K562 (cell line): Measurements from ENCODE around the gene GRM5. TPM values are rescaled to one million over a fixed set of nuclear protein-coding genes. Genes with fewer than 3 reads are reported as not detected.

Source experiments
- ATAC-seq: fragments of 200-7000 bp; cut with Tn5 transposase; 3 replicates; pipeline ENCODE4 v1.9.1; 2020; ENCODE audit warnings: moderate library complexity
- BruUV-seq: library from RNA; stranded (reverse); fragments of 400-500 nt; replicated peaks from 2 replicates; lab custom pipeline; 2021; lab: Mats Ljungman, UMichigan
- CTCF ChIA-PET: fragments of 300-600 bp; formaldehyde crosslinking; extraction: SDS; loops from one replicate; lab custom pipeline; 2021; ENCODE audit warnings: low intra/inter-chr PET ratio; lab: Yijun Ruan, JAX
- POLR2A ChIA-PET: fragments of 300-600, 350-650 bp; sonication (Branson Sonifier 250); formaldehyde crosslinking; extraction: SDS; loops from one replicate; lab custom pipeline; 2021; ENCODE audit warnings: antibody characterized with exemption, inconsistent platforms; lab: Yijun Ruan, JAX
- DNase-seq, 4 experiments: peaks; one replicate each; pipeline versions ENCODE4 v3.0.0 to v3.0.0-alpha.2; 2011 to 2018; ENCODE audit warnings: low spot score in 3 of 4, mixed read lengths in 3 of 4; ENCODE audit errors: extremely low read depth in 1 of 4
- FAIRE-seq: peaks from 2 replicates; lab custom pipeline; 2011; peaks lifted over from hg19 to GRCh38; lab: Jason Lieb, UNC
- H2AFZ ChIP-seq: 2 replicates; pipeline ENCODE4 v1.6.0; 2011; ENCODE audit warnings: low read depth, low read length, control low read depth, inconsistent platforms
- H3K27ac ChIP-seq: fragments of 200-600 bp; 3 replicates; pipeline ENCODE4 v1.8.0; 2011; ENCODE audit warnings: low read depth, mild to moderate bottlenecking, control low read depth, inconsistent platforms, low read length, moderate library complexity, mixed read lengths; ENCODE audit errors: extremely low read depth
- H3K27me3 ChIP-seq, 2 experiments: fragments of 300-600 bp in 1 of 2; 2 replicates in 1 of 2; 3 replicates in 1 of 2; pipeline versions ENCODE4 v1.6.0 to v1.8.0; 2011; ENCODE audit warnings: inconsistent platforms in 2 of 2, low read length in 2 of 2, mild to moderate bottlenecking in 1 of 2, mixed read lengths in 1 of 2, moderate library complexity in 1 of 2; ENCODE audit not compliant: control insufficient read depth in 2 of 2, insufficient read depth in 2 of 2
- H3K36me3 ChIP-seq: fragments of 300-600 bp; 3 replicates; pipeline ENCODE4 v1.8.0; 2011; ENCODE audit warnings: mild to moderate bottlenecking, low read length, inconsistent platforms; ENCODE audit not compliant: control insufficient read depth, insufficient read depth
- H3K4me1 ChIP-seq, 2 experiments: fragments of 200-600 bp in 1 of 2; replicated peaks in 1 of 2; 2 replicates in 1 of 2; 3 replicates in 1 of 2; pipeline versions ENCODE4 v1.5.1 to v1.8.0; 2011; ENCODE audit warnings: inconsistent platforms in 2 of 2, low read length in 2 of 2, mild to moderate bottlenecking in 1 of 2, mixed read lengths in 1 of 2, moderate library complexity in 1 of 2; ENCODE audit not compliant: control insufficient read depth in 2 of 2, insufficient read depth in 2 of 2
- H3K4me2 ChIP-seq: 2 replicates; pipeline ENCODE4 v1.6.1; 2011; ENCODE audit warnings: low read length, control low read depth, inconsistent platforms, mixed read lengths; ENCODE audit not compliant: insufficient read depth
- H3K4me3 ChIP-seq: fragments of 200-600 bp; sonication (generic), shearing (Covaris generic); 2 replicates; pipeline ENCODE4 v1.5.1; 2016; ENCODE audit warnings: control low read depth, inconsistent platforms
- H3K79me2 ChIP-seq: fragments of 200-600 bp; 3 replicates; pipeline ENCODE4 v1.8.0; 2011; ENCODE audit warnings: low read length, inconsistent platforms; ENCODE audit not compliant: control insufficient read depth, insufficient read depth
- H3K9ac ChIP-seq, 2 experiments: 2 replicates each; pipeline versions ENCODE4 v1.6.0 to v1.6.1; 2011; ENCODE audit warnings: low read depth in 2 of 2, low read length in 2 of 2, control low read depth in 1 of 2, inconsistent platforms in 1 of 2, mild to moderate bottlenecking in 1 of 2, mixed read lengths in 1 of 2; ENCODE audit not compliant: insufficient read depth in 1 of 2
- H3K9me1 ChIP-seq: one replicate; pipeline ENCODE4 v1.6.0; 2011; ENCODE audit warnings: inconsistent platforms, mild to moderate bottlenecking, low read length, moderate library complexity; ENCODE audit not compliant: control insufficient read depth, insufficient read depth
- H3K9me3 ChIP-seq: replicated peaks from 2 replicates; pipeline ENCODE4 v1.5.1; 2011; ENCODE audit warnings: low read depth, low read length, inconsistent platforms; ENCODE audit not compliant: control insufficient read depth, insufficient read depth
- H4K20me1 ChIP-seq: replicated peaks from 2 replicates; pipeline ENCODE4 v1.6.1; 2011; ENCODE audit warnings: low read length, inconsistent platforms, mixed read lengths; ENCODE audit not compliant: control insufficient read depth, insufficient read depth
- RBM39 ChIP-seq: fragments of 200-400 bp; formaldehyde crosslinking; optimal IDR thresholded peaks from 2 replicates; pipeline ENCODE3; 2018; ENCODE audit warnings: low read depth, low read length
- STAG1 ChIP-seq: sonication (generic); formaldehyde crosslinking; IDR thresholded peaks from 2 replicates; pipeline ENCODE4 v1.5.0; 2020; ENCODE audit warnings: missing genetic modification reagents, borderline replicate concordance
- YY1 ChIP-seq, 3 experiments: IDR thresholded peaks; 2 replicates each; pipeline ENCODE4 v1.6.1; 2011; ENCODE audit warnings: low read length in 2 of 3, mild to moderate bottlenecking in 2 of 3, moderate library complexity in 2 of 3, borderline replicate concordance in 1 of 3, control low read depth in 1 of 3, low read depth in 1 of 3; ENCODE audit not compliant: insufficient read depth in 3 of 3, insufficient replicate concordance in 2 of 3, control insufficient read depth in 1 of 3, insufficient read length in 1 of 3; ENCODE audit errors: extremely low read depth in 1 of 3
- ZBTB1 ChIP-seq: sonication (generic); formaldehyde crosslinking; IDR thresholded peaks from 2 replicates; pipeline ENCODE4 v1.8.1; 2023; ENCODE audit warnings: missing genetic modification reagents, low read depth, mild to moderate bottlenecking, borderline replicate concordance
- WGBS: fragments of 100-300 bp; shearing (Covaris generic); methylation state at CpG from one replicate; pipeline ENCODE4 v1.1.6; 2016; ENCODE audit warnings: low coverage, mixed read lengths; ENCODE audit not compliant: insufficient coverage; ENCODE audit errors: missing lambda C conversion rate; 5-methylcytosine and 5-hydroxymethylcytosine counted together
- in situ Hi-C: fragments of 300-500 bp; cut with MboI; formaldehyde crosslinking; loops from 4 replicates; pipeline ENCODE4 v1.15.0; 2018; ENCODE audit warnings: inconsistent platforms, mixed read lengths
- intact Hi-C: fragments of 100-400 bp; cut with micrococcal nuclease; formaldehyde crosslinking; loops from 2 replicates; pipeline ENCODE4 v1.14.2; 2022
- polyA plus RNA-seq, 8 experiments: library from polyadenylated mRNA; depleted of rRNA in 4 of 8; stranded (reverse) in 5 of 8; unstranded in 3 of 8; fragments of >200 nt; fragmentation: Nextera tagmentation in 2 of 8; fragmentation: Illumina TruSeq in 1 of 8; extraction: Ambion mirVana in 2 of 8; extraction: Trizol in 1 of 8; gene quantifications; 2 replicates each; pipeline versions ENCODE4 v1.2.1 to v1.2.3, GENCODE V29; 2011 to 2014; ENCODE audit warnings: inconsistent platforms in 1 of 8, missing spikeins in 1 of 8
- total RNA-seq, 7 experiments: library from RNA; depleted of rRNA in 6 of 7; stranded (reverse); fragments of >200 nt in 6 of 7; fragmentation: Illumina TruSeq in 2 of 7; extraction: Trizol in 2 of 7; gene quantifications; 2 replicates each; pipeline versions ENCODE4 v1.2.1 to v1.2.3, GENCODE V29; 2011 to 2021; ENCODE audit warnings: low replicate concordance in 1 of 7

Gene GRM5
- total and polyA plus RNA-seq, 9 of the 15 experiments (the other 6 are each of a cell fraction or from before 2014, with no cell fraction given) = not detected

DNA sequence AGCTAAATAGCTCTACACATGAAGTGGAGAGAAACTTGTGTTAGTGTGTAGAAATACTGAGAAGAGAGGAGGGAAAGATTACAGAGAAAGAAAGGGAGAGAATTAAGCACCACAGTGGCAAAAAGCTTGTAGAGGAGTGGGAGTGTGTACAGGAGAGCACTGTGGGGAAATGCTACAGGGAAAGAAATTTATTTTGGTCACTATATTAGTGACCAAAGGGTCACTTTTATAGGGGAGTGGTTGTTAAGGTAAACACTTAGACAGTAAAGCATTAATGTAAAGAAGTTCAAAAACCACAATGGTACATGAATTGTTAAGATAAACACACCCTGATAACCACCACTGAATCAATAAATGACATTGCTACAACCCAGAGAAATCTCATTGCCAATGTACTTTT is 421.1 kb downstream of the GRM5 start:
- Histone ChIP-seq H3K9me1 (no peaks in the 10 kb centered on the region), H3K27me3 (no peaks in the 10 kb centered on the region), H3K4me3 (no peak overlapping the region), H3K27ac (no peak overlapping the region), H3K4me2 (no peak overlapping the region), H3K9ac (no peak overlapping the region), H2AFZ (no peak overlapping the region), H4K20me1 (no peaks in the 10 kb centered on the region), H3K4me1 (no peaks in the 10 kb centered on the region)
- CTCF ChIA-PET = no interaction called here
- intact Hi-C loops = no loop called here
- in situ Hi-C loops = no loop called here
- DNase-seq (no peak), FAIRE-seq (no peak), ATAC-seq (no peak)
- no TSS peak for BruUV-seq
- TF ChIP-seq YY1 (IDR thresholded peaks at IDR 0.05; ENCODE audit: borderline replicate concordance in 1 of 3, control insufficient read depth in 1 of 3, extremely low read depth in 1 of 3, insufficient read depth in 3 of 3, insufficient read length in 1 of 3, insufficient replicate concordance in 2 of 3, low read depth in 1 of 3, low read length in 2 of 3) (no peak), ZBTB1 (no peak), STAG1 (CRISPR knock-in tag) (no peak)
- TF ChIP-seq, all 486 proteins: peak for 0
- no peaks in the 10 kb centered on the region; the same call in 1 of the 2 replicates for H3K9me3 ChIP-seq
- H3K36me3 ChIP-seq = no peaks in the 10 kb centered on the region
- POLR2A ChIA-PET = no interaction called here
- no peaks in the 10 kb centered on the region for H3K79me2 ChIP-seq

- no peak overlapping the region for H3K4me2 ChIP-seq
- ChIA-PET POLR2A (no interaction called here), CTCF (no interaction called here)
- no peak for ATAC-seq
- in situ Hi-C loops (no loop called here), intact Hi-C loops (no loop called here)
- H3K4me3 ChIP-seq = no peak overlapping the region
- no TSS peak for BruUV-seq
- no peaks in the 10 kb centered on the region for H4K20me1 ChIP-seq
- no peaks in the 10 kb centered on the region for H3K36me3 ChIP-seq
- H3K4me1 ChIP-seq = no peaks in the 10 kb centered on the region
- no peak overlapping the region for H3K27ac ChIP-seq
- H3K79me2 ChIP-seq = no peaks in the 10 kb centered on the region
- FAIRE-seq = no peak
- no peak for TF ChIP-seq RBM39
- H3K27me3 ChIP-seq = no peaks in the 10 kb centered on the region
- no peak overlapping the region for H3K9ac ChIP-seq
- H3K9me3 ChIP-seq = no peaks in the 10 kb centered on the region
- H3K9me1 ChIP-seq = no peaks in the 10 kb centered on the region
- H2AFZ ChIP-seq = no peak overlapping the region
- no peak for DNase-seq
- 0% methylated on average over 4 of the region's 4 CpGs for WGBS
Observed at GRCh38 chr11:88632163-88632562, 433.6 kb downstream of the GRM5 start.
